Fibroblast of lung (primary cell): ENCODE measurements around the gene C19orf44.

Source experiments
- CTCF ChIP-seq, 2 donors: IDR thresholded peaks in 1 of 2; conservative IDR thresholded peaks in 1 of 2; 1 replicate in 1 of 2; 2 replicates in 1 of 2; pipeline ENCODE4 v1.5.1; 2011 to 2012; ENCODE audit warnings: low read length in 2 of 2, control low read depth in 1 of 2, inconsistent platforms in 1 of 2, low read depth in 1 of 2, mild to moderate bottlenecking in 1 of 2
- EZH2 ChIP-seq: IDR thresholded peaks from 2 replicates; pipeline ENCODE4 v1.5.1; 2012; ENCODE audit warnings: low read length, control low read depth, mild to moderate bottlenecking; ENCODE audit errors: missing control alignments

GRCh38 chr19:16564842-16565241, 68.6 kb downstream of the C19orf44 start:
- no peak for TF ChIP-seq CTCF (conservative IDR thresholded peaks at IDR 0.05 in 1 of 2, IDR thresholded peaks at IDR 0.05 in 1 of 2; ENCODE audit: low read depth in 1 of 2, low read length in 2 of 2)
- no peak for TF ChIP-seq EZH2
